GM18909 (cell line): ENCODE data around the gene ASTN2.
A peak's percentile ranks its signal among the peaks of the same experiment; 100 is the strongest.

ENCODE experiments used
- ATAC-seq: cut with Tn5 transposase; IDR thresholded peaks from one replicate; pipeline ENCODE4 v1.9.1; 2021; ENCODE audit warnings: mild to moderate bottlenecking; ENCODE audit not compliant: unreplicated experiment, poor library complexity

The ASTN2 gene

DNA sequence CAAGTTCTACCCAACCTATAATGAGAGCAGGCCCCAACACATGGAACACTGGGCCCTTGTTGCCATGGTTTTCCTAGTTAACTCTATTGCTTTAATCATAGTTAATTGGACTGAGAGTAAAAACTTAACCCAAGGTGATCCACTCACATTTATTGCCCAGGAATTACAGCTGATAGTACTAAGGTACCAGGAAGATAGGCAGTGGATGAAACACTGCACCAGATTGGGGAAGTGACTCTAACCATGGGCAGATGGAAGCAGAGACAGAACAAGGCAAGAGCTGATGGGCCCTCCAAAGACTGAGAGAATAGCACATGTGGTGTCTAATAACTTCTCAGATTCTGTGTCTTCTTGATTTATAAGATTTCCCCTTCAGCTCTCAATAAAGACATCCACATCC is 873.5 kb downstream of the ASTN2 start:
- no peak for ATAC-seq

- ATAC-seq: no peak
Measured at GRCh38 chr9:116539549-116539948, 875.3 kb downstream of the ASTN2 start.

DNA sequence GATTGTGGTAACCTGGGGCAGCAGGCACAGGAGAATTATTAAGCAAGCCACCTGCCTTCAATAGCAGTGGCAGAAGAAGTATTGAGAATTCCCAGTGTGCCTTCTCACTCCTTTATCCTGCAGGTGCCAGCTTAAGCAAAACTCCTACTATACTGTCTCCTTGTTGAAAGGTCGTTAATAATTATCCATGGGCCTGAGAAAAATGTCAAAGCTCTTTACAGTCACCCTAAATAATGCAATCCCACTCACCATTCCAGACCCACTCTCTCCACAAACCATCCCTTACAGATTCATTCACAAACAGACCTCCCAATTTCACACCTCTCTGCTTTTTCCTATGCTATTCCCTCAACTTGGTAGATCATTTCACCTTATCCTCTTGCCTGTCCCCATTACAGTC is 889.2 kb downstream of the ASTN2 start:
- no peak for ATAC-seq

- no peak for ATAC-seq
Measured at GRCh38 chr9:116524778-116525470, 889.9 kb downstream of the ASTN2 start.

DNA sequence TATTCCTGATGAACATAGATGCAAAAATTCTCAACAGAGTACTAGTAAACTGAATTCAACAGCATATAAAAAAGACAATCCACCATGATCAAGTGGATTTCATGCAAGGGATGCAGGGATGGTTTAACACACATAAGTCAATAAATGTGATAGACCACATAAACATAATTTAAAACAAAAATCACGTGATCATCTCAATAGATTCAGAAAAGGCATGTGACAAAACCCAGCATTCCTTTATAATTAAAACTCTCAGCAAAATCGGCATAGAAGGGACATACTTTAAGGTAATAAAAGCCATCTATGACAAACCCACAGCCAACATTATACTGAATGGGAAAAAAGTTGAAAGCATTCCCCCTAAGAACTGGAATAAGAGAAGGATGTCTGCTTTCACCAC is 894.6 kb downstream of the ASTN2 start:
- ATAC-seq: no peak

- no peak for ATAC-seq
Measured at GRCh38 chr9:116516456-116516855, 898.4 kb downstream of the ASTN2 start.

- ATAC-seq: no peak
Measured at GRCh38 chr9:116515541-116515940, 899.3 kb downstream of the ASTN2 start.

GRCh38 chr9:116506685-116507084 is 908.2 kb downstream of the ASTN2 start:
- ATAC-seq: no peak

- peak; percentile 99 for ATAC-seq
Measured at GRCh38 chr9:116504893-116505480, 909.9 kb downstream of the ASTN2 start.

GRCh38 chr9:116504081-116504480 is 910.8 kb downstream of the ASTN2 start:
- no peak for ATAC-seq

DNA sequence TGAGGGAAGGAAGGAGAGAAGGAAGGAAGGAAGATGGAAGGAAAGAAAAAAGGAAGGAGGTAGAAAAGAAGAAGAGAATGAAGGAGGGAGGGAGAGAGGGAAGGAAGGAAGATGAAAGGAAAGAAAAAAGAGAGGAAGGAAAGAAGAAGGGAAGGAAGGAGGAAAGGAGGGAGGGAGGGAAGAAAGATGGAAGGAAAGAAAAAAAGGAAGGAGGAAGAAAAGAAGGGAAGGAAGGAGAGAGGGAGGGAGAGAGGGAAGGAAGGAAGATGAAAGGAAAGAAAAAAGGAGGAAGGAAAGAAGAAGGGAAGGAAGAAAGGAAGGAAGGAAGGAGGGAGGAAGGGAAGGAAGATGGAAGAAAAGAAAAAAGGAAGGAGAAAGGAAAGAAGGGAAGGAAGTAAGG is 912.1 kb downstream of the ASTN2 start:
- ATAC-seq: no peak

DNA sequence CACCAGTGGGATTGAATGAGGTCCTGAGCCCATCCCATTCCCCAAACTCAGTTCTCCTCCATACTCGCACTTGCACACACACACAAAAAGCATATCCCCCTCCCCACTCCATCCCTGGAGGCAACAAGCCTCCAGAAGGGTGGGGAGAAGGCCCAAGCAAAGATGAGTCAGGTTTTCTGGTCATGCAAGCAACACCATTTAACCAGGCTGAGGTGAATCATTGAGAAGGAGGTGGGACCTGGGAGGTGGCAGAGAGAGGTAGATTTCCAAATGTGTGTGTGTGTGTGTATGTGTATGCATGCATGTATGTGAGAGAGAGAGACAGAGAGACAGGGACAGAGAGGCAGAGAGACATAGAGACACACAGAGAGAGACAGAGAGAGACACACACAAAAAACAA is 913.0 kb downstream of the ASTN2 start:
- ATAC-seq: no peak

DNA sequence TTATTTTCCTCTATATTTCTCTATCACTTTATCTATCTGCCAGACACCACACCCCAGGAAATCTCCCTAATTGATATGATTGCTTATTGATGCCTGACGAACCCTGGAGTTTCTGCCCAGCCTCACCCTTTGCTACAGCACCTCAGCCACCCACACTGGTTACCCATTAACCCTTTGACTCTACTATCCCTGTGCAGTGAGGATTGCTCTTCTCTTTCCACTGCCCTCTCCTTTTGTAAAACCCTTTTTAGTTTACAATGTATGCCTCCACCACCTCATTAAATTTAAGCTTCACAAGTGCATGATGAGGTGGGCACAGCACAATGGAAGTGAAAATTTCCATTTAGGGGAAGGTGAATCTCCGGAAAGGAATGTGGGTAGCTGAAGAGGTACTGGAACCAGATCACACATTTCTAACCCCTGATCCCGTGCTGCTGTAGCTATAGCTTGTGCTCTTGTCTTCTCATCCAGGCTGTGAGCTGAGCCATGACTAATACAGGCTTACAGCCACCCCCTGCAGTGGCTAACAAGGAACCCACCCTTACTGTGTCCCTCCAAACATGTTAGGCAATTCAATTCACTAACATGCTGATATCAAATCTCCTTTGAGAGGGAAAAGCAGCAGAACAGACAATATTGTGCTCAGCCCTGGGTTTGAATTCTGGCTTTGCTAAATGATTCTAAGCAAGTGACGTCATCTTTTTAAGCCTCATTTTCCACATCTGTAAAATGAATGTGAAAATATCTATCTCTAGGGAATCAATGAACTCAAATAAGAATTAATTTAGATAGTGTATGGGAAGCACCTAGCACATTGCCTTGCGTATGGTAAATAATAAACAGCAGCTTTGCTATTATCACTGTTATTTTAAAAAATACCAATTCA is 914.6 kb downstream of the ASTN2 start:
- peak; percentile 33 for ATAC-seq

- ATAC-seq: no peak
Measured at GRCh38 chr9:116499434-116499833, 915.4 kb downstream of the ASTN2 start.

DNA sequence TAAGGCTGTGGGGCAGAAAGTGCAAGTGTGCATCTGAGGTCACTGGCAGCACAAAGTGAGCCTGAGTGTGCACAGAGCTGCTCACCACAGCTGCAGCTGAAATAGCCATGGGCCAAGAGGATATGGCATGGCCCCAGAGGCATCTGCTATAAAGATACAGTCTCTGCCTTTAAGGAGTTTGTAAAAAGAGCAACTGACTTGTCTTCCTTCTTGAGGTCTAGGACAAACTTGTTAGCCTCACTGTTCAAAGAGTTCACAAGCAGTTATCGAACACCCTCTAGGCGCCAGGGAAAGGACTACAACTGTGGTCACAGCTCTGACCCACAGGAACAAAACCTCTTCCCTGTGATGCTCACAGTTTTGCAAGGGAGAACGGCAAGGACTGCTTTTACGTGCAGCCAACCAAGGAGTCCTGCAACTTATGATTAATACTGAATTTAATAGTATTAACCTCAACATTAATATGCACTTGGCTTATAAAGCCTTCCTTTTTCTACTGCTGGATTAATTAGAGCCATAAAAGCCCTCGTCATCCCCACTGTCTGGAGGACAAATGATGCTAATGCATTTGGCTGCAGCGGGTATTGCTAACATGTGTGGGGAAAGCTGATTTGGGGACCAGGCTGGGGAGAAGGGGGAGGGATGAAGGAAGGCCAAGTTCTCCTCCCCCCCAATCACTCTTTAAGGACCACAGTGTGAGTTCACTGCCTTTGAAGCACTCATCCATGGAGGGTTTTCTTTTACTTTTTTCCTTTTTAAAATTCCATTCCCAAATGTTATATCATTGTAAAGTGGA is 917.6 kb downstream of the ASTN2 start:
- ATAC-seq: no peak

- no peak for ATAC-seq
Measured at GRCh38 chr9:116496167-116496566, 918.7 kb downstream of the ASTN2 start.

DNA sequence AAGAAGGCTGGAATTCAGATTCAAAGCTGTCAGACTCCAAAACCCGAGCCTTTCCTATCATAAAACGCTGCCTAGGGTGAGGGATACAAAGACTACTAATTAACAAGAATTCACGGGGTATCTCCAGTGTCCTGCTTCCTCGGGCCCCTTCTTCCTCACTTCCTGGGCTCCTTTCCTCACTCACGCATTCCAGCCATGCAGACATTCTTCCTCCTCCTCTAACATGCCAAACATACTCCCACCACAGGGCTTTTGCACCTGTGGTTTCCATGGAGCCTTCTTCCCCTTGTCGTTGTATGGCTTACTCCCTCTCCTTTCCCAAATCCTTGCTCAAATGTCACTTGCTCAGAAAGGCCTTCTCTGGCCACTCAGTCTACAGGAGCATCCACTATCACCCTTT is 919.1 kb downstream of the ASTN2 start:
- ATAC-seq: no peak

DNA sequence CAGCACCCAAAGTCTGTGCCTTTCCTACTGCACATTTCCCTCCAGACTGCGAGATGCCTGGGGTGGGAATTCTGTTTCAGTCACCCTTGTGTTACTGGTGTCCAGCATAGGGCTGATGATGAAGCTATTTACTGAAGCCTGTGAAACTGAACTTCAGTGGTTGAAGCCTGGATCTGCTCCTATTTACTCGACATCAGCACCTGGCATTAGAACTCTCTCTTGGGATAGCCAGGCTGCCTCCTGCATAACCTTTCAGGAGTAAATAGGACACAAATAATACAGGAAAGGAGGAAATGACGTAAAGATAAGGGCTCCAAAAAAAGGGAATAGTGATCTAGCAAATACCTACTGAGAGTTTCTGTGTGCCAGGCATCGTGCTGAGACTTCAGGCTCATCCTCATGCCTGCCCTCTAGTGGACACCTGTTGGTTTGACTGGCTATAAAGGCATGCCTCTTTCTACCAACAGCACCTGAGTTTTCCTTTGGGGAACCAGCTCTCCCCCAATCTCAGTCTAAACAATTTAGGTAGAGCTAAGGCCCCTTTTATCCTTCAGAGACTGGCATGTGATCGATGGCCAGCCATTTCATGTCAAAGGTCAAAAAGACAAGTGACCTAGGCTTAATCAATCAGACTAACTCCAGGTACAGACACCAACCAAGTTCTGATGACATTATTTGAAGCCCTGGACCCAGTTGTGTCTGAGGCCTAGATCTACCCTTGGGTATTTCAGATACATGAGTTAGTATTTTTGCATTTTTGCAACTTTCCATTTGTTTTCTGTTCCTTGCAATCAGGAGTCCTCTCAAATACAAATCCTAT is 919.8 kb downstream of the ASTN2 start:
- peak; percentile 61 for ATAC-seq

- ATAC-seq: no peak
Measured at GRCh38 chr9:116493183-116493860, 921.5 kb downstream of the ASTN2 start.
